DOHH2 (cell line): ENCODE data around the gene LIFR.

ENCODE experiments used
- CTCF ChIP-seq: fragments of 200-600 bp; sonication (generic); IDR thresholded peaks from one replicate; pipeline ENCODE4 v1.5.1; 2014; ENCODE audit warnings: antibody characterized with exemption, mild to moderate bottlenecking, low read depth, low read length; ENCODE audit not compliant: poor library complexity, severe bottlenecking
- EZH2phosphoT487 ChIP-seq: fragments of 200-600 bp; sonication (generic); IDR thresholded peaks from 2 replicates; pipeline ENCODE4 v1.6.1; 2017; ENCODE audit warnings: borderline replicate concordance, mild to moderate bottlenecking, antibody characterized with exemption, low read length, moderate library complexity, mixed read lengths

GRCh38 chr5:38438757-38439156, 117.7 kb downstream of the LIFR start:
- TF ChIP-seq CTCF (no peak), EZH2phosphoT487 (no peak)
